Hindlimb muscle (tissue), 1 donor: Measurements from ENCODE around the gene ZFHX3. TPM values are rescaled to one million over a fixed set of nuclear protein-coding genes. Genes with fewer than 3 reads are reported as not detected.

Experiments
- DNase-seq: peaks from one replicate; pipeline ENCODE4 v3.0.0-alpha.2; 2013
- polyA plus RNA-seq: library from polyadenylated mRNA; unstranded; fragments of 120-200 nt; gene quantifications from one replicate; pipeline ENCODE4 v1.2.1, GENCODE V29; 2013; ENCODE audit not compliant: insufficient read length

Gene ZFHX3
- polyA plus RNA-seq, 1 donor = 8.8 TPM

DNA sequence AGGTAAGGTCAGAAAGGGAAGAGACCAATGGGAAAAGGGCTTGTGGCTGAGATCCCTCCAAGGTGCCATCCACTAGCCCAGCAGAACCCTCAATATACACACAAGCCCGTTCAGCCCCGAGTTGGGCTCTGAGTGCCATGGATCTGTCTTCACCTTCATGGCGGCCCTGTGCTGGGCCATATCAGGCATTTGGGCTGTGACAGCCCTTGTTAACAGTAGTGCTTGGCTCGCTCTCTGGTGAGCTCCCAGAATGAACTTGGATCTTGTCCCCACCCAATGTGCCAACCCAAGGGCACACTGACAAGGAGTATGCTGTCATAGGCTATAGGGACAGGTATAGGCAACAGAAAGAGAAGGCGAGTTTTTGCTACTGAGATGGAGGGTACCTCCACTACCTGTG is 182.7 kb downstream of the ZFHX3 start:
- no peak for DNase-seq

DNA sequence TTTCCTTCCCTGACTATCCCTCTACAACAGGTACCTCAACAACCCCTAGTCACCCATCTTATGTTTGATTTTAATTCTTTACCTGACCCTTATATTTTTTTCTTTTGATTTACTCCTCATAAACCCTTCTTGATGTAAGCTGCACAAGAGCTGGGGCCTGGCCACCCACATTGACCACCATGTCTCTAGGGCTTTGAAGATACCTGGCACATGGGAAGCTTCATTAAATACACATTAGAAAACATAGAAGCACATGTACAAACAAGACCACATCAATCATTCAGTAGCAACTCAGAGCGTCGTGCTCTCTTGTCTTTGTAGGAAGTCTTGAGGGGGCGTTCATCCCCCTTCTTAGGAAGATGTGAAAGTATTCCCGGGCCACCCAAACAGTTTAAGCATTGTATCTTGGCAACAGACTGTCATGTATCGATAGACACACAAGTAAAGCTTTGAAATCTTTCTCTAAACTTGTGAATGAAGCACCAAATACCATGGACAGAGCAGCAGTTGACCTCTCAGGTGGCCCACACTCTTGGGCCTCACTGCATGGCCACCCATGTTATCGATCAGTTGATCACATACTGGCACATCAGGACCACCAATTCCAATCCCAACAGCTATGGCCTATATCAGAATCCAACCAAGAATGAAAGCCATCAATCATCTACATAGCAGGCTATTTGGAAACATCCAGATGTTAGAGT is 183.6 kb downstream of the ZFHX3 start:
- DNase-seq = no peak

DNA sequence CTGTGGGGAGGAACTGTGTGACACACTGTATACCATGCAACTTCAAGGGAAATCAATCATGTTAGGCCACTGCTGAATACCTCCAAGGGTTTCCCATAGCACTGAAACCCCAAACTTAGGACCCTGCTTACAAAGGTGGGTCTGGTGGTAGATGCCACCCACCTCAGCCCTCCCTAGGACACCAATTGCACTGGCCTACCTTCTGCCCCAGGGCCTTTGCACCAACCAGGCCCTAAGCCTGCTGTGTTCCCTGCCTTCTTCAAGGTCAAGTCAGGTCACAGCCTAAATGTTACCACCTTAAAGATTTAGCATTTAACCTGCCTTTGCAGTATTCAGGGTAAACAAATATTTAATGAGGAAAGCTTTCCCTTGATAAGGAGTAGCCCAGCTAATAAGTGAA is 185.8 kb downstream of the ZFHX3 start:
- no peak for DNase-seq

DNA sequence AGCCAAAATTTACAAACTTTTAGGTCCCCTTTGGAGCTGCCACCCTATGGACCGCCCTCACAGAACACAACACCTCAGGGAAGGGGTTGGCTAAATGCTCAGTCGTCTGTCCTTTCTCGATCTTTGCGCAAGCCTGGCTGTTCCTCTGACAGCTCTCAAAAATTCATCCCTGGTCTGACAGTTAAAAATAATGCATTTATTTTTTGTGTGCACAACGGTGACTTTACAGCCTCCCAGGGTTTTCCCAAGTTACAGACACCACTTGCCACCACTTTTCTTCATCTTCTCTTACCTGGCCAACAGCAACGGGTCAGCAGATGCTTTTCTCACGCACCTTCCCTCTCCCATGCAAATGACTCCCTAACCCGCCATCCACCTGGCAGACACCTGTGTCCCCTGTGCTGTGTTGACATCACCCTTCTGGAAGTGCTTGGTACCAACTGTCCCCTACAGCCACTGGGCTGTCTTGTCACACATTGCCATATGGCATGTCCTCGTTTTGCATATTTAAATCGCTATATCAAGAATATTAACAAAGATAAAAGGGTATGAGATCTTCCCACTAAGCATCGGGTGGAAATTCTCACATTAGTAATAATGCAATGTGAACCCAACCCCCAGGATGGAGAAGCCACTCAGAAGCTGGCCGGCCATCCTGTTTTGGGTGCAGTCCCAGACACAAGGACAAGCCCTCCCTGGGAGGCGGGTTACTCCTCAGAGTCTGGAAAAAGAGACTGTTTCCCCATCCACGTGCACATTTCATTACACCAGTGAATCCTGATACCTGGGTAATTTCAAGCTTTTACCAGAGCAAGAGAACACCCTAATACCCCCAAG is 187.0 kb downstream of the ZFHX3 start:
- no peak for DNase-seq

DNA sequence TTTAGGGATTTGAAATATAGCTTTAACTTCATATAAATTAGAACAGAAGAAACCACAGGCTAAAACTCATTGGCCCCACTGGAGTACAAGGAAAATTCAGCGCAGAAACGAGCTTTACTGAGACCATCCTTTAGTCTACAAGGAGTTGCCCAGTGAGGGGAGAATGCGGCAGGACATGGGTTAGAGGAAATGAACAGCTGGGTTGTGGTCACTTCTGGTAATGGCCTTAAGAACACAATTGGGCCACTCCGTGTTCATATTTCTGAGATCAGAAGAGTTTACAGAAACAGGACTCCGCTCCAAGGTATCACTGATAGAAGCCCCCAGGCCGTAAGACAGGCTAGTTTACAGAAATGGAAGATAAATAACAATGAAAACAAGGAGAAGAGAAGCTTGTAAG is 188.3 kb downstream of the ZFHX3 start:
- no peak for DNase-seq

DNA sequence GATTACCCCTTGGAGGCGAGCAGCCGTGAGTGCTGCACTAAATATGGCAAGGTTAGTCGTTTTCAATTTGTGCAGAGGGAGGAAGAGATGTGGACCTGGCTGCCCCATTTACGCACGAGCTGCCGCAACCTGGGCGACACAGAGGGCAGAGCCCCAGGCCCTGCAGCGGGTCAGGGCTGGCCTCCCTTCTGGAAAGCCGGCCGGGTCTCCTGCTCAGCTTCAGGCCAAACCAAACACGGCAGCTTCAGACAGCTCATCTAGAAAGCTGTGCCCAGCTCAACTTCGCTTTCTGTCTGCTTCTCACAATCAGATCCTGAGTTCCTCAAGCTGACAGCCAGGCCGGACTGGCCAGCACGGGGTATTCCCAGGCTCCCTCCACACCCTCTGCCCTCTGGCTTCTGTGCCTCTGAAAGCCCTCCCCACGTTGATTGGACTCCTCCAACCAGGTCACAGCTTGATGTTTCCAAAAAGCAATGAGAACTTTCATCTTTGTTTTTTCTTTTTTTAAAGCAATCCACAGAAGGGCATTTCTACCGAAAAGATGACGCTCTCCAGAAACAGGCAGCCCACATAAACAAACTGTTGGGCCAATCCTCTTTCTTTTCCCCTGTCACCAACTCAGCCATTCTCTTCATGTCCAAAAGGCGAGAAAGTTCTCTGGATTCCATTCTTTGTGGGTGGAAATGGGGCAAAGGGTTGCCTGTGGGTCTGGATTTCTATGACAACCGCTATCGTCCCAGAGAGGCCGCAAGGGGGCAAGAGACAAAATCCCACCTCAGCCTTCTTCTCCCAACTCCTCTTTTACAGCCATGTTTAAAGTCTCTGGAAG is 189.0 kb downstream of the ZFHX3 start:
- no peak for DNase-seq

DNA sequence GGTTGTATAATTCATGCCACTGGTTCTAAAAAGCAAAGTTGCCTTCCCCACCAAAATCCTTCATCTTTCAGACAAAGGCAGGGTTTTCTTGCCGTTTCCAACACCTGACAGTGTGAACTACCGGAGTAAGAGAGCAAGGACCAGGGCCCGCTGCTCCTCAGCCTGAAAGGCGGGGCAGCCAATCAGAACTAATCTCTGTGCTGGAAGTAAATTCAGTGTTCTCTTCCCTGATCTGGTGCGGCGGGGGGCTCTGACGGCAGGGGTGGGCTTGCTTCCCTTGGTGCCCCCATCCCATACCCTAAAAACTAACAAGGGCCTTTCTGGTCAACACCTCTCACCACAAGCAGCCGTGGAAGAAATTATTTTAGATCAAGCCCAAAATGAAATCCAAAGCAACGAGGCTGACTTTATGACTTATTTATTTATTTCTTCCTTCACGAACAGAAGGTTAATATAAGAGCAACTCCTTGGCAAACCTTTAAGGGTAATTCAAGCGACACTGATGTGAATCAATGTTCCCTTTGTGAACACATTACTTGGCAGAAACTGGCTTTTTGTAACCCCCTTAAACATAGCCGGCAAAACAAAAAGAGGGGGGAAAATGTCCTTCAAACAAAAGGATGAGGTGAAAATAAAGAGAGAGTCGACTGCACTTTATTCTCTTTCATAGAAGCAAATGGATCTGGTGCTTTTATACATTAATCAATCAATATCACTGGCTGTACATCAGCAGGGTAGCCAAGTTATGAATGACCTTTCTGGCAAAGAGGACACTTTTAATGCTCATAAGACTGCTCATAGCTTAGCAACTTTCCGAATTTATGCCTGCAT is 189.9 kb downstream of the ZFHX3 start:
- DNase-seq = no peak

DNA sequence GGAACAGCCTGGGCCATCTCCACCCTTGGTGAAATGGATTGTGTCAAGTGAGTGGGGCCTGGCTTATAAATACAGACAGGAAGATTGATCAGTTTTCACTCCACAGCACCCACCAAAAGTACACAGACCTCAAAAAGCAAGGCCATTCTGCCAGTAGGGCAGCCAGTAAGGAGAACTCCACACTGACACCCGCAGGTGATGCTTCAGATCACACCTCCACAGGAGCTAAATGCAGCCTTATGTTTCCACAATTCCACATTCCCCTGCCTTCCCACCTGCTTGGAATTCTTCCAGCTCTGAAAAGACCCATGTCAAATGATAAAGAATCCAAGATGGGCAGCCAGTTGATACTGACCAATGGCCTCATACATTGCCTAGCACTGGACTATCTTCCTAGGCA is 191.1 kb downstream of the ZFHX3 start:
- no peak for DNase-seq

DNA sequence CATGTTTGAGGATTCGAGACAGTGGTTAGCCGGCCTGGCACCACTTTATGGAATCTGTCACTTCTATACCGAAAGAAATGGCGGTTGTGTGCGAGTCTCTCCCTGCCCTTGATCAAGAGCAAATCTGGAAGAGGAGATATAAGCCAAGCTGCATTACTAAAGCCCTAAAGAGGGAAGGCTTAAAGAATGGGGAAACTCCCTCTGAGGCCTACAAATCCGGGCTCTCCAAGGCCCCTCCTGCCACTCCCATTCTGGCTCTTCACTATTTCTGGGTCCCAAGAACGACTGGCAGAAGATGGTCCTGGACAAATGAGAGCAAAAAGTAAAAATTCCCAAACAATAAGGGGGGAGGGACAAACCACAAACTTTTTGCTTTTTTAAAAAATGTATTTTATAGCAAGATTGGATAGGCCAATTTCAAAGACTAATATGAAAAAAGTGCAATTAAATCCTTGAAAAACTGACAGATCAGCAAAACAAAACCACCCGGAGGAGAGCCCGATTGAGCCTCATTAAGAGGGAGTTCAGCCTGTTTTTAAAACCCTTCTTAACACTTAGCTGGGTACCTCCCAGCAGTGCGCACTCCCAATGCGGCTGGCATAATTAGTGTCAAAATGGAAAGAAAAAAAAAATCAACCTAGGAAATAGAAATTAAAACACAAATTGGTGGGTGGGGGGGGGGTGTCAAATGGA is 193.5 kb downstream of the ZFHX3 start:
- DNase-seq = no peak

DNA sequence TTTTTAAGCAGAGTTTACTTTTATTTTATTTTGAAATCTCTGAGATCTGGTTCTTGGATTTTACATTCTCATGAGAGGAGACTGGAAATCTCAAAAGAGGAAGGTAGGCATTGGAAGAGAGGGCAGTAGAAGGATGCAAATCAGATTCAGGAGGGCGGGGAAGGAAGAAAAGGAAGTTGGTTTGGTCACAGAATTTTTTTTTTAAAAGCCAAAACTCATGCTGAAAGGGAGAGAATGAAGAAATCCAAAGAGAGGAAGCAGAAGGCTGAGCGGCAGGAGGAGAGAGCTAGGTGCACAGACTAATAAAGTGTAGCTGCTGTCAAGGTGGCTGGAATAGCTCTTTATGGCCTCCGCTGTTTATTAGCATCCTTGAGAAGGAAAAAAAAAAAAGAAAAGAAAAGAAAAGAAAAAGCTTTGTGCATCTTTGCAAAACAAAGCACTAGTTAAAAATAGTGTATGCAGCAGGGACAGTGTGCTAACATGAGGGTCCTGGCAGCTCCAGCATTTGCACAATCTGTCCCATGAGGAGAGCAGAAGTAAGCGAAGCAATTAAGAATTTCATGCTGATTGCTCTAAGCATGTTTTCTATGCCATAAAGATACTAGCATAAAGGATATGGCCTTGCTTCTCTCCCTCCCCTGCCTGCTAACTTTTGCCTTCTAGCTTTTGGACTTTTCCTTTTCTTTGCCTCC is 194.2 kb downstream of the ZFHX3 start:
- DNase-seq = no peak

DNA sequence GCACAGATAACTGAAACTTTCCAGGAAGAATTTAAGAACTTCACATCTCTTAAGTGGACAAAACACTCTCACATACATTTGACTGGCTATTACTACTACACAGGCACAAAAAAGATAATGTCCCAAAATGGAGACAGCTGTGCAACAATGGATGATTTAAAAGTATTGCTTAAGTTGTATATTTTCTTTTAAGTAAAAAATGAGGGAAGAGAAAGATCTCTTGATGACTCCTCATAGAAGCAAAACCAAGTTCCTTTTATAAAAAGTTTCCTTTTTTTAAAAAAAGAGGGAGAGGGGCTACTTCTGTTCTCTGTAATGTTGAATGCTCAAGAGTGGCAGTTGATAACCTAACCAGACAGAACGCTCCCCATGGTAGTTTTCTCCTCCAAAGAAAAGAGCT is 195.5 kb downstream of the ZFHX3 start:
- DNase-seq = no peak

DNA sequence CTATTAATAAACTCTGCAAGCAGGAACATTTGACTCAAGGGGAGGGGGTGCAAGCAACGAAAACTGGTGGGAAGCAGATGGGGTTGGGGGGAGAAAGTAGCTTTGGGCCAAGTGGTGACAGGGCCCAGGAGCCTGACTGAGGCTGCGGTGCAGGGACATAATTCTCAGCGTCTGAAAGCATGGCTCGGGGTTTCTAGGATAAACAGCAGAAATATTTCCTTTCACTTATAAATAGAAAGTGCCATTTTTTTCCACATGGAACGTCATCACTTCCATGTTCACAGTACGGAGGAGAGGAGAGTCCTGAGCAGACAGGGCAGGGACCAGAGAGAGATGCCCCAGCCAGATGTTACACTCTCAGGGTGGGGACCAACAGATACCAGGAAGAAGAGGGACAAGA is 197.1 kb downstream of the ZFHX3 start:
- DNase-seq = peak; percentile 70

DNA sequence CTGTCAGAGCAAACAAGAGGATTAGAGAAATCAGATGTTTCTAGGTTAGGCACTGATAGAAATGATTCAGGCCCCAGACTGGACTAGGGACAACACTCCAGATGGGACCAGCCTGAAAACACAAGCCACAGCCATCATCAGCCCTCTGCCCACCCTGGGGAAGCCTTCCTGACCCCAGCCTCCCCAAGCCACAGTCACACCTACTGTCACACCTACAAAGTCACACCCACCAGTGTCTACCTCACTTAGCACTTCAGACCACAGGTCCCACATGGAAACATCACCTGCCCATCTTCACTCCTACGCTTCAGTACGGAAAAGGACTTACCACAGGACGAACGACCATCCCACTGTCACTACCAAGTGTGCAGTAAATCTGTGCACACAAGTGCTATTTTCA is 197.9 kb downstream of the ZFHX3 start:
- DNase-seq = no peak

DNA sequence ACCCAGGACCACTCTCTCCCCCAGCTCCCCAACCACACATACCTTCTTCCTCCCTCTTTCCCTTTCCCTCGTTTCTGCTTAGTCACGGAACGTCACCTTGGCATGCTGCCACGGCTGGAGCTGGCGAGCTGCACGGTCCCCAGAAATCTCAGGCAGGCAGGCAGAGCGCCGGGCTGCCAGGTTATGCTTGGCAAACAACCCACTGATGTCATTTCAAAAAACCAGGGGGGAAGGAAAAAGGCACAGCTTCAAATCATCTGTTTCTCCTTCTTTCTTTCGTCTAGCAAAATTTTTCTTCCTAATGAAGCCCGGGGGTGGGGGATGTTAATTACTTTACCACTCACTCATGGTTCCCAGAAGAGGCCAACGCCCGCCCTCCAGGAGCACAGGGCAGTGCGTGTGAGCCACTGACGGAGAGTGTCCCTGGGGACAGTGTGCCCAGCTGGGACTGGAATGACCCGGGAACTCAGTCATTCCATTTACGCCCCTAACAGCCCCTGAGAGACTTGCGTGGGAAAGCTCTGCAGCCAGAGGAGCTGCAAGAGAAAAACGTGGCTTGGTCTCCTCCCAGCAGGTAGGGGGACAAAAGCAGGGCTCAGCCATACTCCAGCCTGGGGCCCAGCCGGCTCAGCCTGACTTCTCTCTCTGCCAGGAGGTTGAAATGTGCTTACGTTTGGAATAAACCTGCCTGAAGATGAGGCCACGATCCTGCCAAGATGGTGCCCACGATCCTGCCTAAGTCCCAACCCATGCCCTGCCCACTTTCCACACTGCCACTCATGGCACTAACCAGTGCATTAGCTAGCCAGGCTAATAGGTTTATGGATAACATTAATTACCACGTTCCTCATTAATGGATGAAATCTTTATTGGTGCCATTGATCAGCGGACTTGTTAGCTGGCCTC is 198.9 kb downstream of the ZFHX3 start:
- peak; percentile 80 for DNase-seq

DNA sequence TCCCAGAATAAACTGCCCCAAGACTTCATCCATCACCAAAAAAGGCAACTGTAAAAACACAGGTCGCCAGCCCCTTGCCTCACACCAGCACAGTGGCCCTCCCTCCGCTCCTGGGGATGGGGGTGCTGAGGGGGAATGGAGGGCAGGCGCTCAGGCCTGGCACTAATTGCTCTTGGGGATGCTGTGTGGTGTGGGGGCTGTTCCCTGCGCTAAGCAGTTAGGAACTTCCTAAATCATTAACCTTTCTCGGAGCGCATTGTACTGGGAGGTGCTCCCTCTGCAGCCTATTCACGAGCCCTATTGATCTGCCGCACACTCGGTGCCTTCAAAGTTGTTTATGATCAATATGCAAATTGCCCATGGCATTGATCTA is 199.9 kb downstream of the ZFHX3 start:
- no peak for DNase-seq

DNA sequence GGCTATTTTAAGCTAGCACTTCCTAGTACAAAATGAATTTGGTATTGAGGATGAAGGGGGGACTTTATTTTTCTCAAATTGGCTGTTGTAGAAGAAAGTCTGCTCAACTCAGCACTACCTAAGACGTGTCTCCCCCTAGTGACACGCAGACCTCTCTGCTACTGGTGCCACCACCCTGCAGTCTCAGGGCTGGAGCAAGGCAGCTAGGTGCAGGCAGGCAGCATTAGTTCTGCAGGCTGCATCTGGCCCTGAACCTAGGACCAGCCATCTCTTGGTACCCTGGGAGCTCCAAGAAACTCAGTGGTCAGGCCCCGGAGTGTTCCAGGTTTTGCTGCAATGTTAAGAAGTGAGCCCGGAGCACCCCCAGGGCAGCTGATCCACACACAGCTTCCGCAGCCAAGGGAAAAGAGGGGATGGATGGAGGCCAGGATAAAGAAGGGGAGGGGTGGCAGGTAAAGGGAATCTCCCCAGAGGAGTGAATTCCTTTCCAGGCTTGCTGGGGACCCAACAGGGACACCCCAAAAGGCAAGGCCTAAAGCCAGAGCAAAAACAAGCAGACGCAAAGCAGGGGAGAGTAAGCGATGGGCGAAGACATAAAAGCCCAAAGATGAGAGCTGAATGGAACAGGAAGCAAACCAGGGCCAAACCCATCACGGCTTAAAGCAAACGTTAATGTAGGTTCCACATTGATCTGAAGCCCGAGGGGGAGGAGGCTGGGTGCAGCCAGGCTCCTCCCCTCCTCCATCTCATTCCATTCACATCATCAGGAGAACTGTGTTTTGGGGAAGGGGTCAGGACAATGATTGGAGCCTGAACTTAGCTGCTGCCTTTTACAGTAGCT is 200.5 kb downstream of the ZFHX3 start:
- DNase-seq = no peak

DNA sequence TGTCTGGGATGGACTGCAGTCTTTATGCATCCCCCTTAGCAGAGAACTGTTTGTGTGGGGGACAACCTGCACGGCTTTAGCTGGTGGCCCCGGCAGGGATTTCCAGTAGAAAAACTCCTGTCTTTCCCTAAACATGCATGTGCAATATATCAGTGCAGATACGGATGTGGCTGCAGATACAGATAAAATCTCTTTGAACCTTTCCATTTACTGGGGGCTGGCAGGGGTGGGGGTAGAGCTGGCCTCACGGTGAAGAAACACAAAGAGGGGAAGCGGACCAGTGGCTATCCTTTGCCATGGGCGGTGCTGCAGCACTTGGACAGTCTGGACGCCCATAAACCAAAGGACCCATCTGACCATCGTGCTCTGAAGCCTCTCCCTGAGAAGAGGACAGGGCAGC is 201.3 kb downstream of the ZFHX3 start:
- DNase-seq = no peak

DNA sequence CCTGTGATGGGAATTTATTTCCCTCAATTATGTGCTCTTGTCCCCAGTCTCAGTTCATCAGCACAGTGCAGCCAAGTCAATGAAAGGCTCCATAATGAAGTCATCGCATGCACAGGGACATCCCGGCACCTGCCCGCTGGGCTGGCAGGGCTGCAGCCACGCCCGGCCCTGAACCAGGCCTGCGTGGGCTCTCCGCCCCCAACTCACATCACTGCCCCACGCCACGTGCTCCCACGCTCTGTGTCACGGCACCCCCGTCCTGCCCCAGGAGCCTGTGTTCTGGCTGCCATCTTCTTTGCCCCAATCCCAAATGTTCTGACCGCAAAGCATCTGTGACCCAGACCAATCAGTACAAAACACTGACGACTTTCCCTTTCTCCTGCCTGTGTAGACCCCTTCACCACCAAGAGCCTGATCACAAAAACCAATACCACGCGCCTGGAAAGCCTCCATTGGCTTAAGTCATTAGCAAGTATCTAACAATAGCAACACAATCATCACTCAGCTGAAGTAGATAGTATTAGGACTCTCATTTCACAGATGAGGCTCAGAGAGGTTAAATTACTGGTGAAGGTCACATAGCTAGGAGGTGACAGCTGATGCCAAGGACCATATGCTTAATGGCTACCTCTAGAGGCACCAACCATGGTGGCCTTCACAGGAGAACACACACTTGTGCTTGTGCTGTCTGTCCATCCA is 202.5 kb downstream of the ZFHX3 start:
- no peak for DNase-seq
